Epithelial cell of esophagus (primary cell): ENCODE data around the gene PCYOX1L.

Source experiments
- DNase-seq: peaks from one replicate; pipeline ENCODE4 v3.0.0; 2010; ENCODE audit warnings: low read depth
- H3K4me3 ChIP-seq: 2 replicates; pipeline ENCODE4 v1.5.1; 2011; ENCODE audit warnings: mild to moderate bottlenecking, low read length, control low read depth
- CTCF ChIP-seq: IDR thresholded peaks from 2 replicates; pipeline ENCODE4 v1.5.1; 2011; ENCODE audit warnings: low read depth, mild to moderate bottlenecking, low read length, control low read depth, inconsistent platforms; ENCODE audit not compliant: insufficient read depth; ENCODE audit errors: missing control alignments

PCYOX1L gene

GRCh38 chr5:149315753-149316152, 42.1 kb upstream of the PCYOX1L start:
- no peak overlapping the region for H3K4me3 ChIP-seq
- no peak for DNase-seq
- no peak for TF ChIP-seq CTCF

- peak; percentile 85 for TF ChIP-seq CTCF
These were observed 40.4 kb upstream of the PCYOX1L start for GRCh38 chr5:149317281-149318048.

GRCh38 chr5:149319174-149319573, 38.7 kb upstream of the PCYOX1L start:
- TF ChIP-seq CTCF = no peak
- DNase-seq = no peak
- no peak overlapping the region for H3K4me3 ChIP-seq

More at GRCh38 chr5:149317281-149318048, 40.4 kb upstream of the PCYOX1L start:
- H3K4me3 ChIP-seq = no peak overlapping the region
- peak; percentile 60 for DNase-seq

- DNase-seq = peak; percentile 93
- no peak for TF ChIP-seq CTCF
- no peak overlapping the region for H3K4me3 ChIP-seq
These were observed 37.0 kb upstream of the PCYOX1L start for GRCh38 chr5:149320791-149321330.

- DNase-seq = no peak
- TF ChIP-seq CTCF = no peak
These were observed 35.3 kb upstream of the PCYOX1L start for GRCh38 chr5:149322518-149322917.

GRCh38 chr5:149323210-149323609, 34.6 kb upstream of the PCYOX1L start:
- H3K4me3 ChIP-seq = no peak overlapping the region
- no peak for TF ChIP-seq CTCF
- peak; percentile 41 for DNase-seq

More at GRCh38 chr5:149322518-149322917, 35.3 kb upstream of the PCYOX1L start:
- H3K4me3 ChIP-seq = no peak overlapping the region
